ENCODE data around the gene CARD11. TPM values are rescaled to one million over a fixed set of nuclear protein-coding genes. Genes with fewer than 3 reads are reported as not detected.
A peak's percentile ranks its signal among the peaks of the same experiment; 100 is the strongest.

The CARD11 gene
- total RNA-seq, 2 experiments from 2014 or later = 98.3 to 103 TPM

DNA sequence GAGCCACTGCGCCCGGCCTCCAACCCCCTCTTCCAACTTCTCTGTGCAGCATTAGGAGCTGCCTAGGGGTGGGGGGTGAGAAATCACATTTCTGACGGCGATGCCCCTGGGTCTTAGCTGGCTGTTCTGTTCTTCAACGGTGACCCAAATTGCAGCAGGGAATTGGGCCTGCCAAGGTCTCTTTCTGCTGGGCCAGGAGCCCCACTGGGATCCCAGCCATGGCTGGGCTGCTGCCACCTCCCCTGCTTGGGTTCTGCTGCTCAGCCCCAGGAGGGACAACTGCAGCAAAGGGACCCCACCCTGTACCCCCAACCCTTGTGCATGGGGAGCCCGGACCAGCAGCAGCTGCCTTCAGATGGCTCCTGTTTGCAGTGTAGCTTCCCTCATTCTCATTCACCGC is 155.9 kb downstream of the CARD11 start:
- intact Hi-C loops (cut with micrococcal nuclease) = no loop called here
- H3K4me3 Mint-ChIP-seq = no peak overlapping the region
- POLR2A ChIA-PET = interaction anchor here (1.2 kb wide), 1 partner anchor 16 kb away, joined by 3 read pairs; no protein-coding TSS in a partner anchor
- no peaks in the 10 kb centered on the region for H3K27me3 Mint-ChIP-seq
- CTCF ChIA-PET = interaction anchor here (0.8 to 5.4 kb wide), 16 partner anchors 8 to 512 kb away, joined by 3 to 20 read pairs (median 4); no protein-coding TSS in a partner anchor
- no peak overlapping the region for H3K27ac Mint-ChIP-seq
- ATAC-seq (no peak), DNase-seq (no peak)
- no peaks in the 10 kb centered on the region for H3K9me3 Mint-ChIP-seq
- TF ChIP-seq, protein P1, sequence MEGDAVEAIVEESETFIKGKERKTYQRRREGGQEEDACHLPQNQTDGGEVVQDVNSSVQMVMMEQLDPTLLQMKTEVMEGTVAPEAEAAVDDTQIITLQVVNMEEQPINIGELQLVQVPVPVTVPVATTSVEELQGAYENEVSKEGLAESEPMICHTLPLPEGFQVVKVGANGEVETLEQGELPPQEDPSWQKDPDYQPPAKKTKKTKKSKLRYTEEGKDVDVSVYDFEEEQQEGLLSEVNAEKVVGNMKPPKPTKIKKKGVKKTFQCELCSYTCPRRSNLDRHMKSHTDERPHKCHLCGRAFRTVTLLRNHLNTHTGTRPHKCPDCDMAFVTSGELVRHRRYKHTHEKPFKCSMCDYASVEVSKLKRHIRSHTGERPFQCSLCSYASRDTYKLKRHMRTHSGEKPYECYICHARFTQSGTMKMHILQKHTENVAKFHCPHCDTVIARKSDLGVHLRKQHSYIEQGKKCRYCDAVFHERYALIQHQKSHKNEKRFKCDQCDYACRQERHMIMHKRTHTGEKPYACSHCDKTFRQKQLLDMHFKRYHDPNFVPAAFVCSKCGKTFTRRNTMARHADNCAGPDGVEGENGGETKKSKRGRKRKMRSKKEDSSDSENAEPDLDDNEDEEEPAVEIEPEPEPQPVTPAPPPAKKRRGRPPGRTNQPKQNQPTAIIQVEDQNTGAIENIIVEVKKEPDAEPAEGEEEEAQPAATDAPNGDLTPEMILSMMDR (IDR thresholded peaks at IDR 0.05) = no peak
- peaks cover 8% of the 10 kb centered on the region for H3K4me1 Mint-ChIP-seq (ENCODE audit: low read depth)
- no peaks in the 10 kb centered on the region for H3K36me3 Mint-ChIP-seq (ENCODE audit: low read depth)

DNA sequence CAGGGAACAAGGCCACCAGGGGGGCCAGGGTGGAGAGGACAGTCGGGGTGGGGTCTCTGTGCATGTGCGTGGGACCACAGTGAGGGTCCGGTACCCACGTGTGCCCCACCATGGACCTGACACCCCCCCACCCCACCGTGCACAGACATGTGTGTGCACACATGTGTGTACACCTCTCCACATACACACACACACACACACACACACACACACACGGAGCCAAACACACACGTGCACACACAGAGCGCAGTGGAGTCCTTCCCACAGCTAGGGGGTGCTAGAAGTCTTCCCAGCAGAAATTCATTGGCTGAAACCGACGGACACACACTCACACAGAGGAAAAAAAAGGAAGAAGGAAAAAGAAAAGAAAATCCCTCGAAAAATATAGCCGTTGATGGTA is 156.8 kb downstream of the CARD11 start:
- intact Hi-C loops (cut with micrococcal nuclease) = no loop called here
- H3K27me3 Mint-ChIP-seq = no peaks in the 10 kb centered on the region

DNA sequence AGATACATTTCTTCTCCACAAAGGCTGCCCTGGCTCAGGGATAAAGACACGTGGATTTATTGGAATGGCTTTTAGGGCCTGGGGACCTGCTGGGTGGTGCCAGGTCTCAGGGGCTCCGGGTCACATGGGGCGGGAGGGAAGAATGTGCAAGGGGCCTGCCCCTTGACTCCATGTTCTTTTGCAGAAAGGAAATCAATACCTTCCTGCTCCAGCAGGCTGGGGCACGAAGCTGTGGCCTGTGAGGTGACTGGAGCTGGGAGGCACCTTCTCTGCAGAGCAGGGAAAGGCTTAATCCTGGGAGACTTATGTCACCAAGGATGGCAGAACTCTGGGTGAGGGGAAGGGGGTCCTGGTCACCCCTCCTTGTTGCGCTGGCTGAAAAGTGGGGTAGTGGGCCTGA is 157.3 kb downstream of the CARD11 start:
- CTCF ChIA-PET = interaction anchor here (0.7 to 5.4 kb wide), 10 partner anchors 12 to 314 kb away, joined by 3 to 20 read pairs (median 4); no protein-coding TSS in a partner anchor
- intact Hi-C loops (cut with micrococcal nuclease) = no loop called here
- no peak for DNase-seq
- TF ChIP-seq, protein P1 (IDR thresholded peaks at IDR 0.05) = no peak
- Mint-ChIP-seq H3K9me3 (no peaks in the 10 kb centered on the region), H3K27ac (no peak overlapping the region), H3K36me3 (ENCODE audit: low read depth) (no peaks in the 10 kb centered on the region), H3K27me3 (no peaks in the 10 kb centered on the region), H3K4me1 (ENCODE audit: low read depth) (peaks cover 3% of the 10 kb centered on the region), H3K4me3 (no peak overlapping the region)
- no peak for ATAC-seq
- POLR2A ChIA-PET = no interaction called here

More for the DNA sequence above, 156.8 kb downstream of the CARD11 start:
- Mint-ChIP-seq H3K9me3 (no peaks in the 10 kb centered on the region), H3K27ac (no peak overlapping the region), H3K4me3 (no peak overlapping the region), H3K4me1 (ENCODE audit: low read depth) (peaks cover 3% of the 10 kb centered on the region), H3K36me3 (ENCODE audit: low read depth) (no peaks in the 10 kb centered on the region)
- ChIA-PET CTCF (interaction anchor here (0.7 to 5.4 kb wide), 15 partner anchors 8 to 314 kb away, joined by 3 to 20 read pairs (median 4); no protein-coding TSS in a partner anchor), POLR2A (no interaction called here)
- TF ChIP-seq, protein P1 (IDR thresholded peaks at IDR 0.05) = peak; percentile 76
- ATAC-seq (peak; percentile 92), DNase-seq (peak; percentile 73)

DNA sequence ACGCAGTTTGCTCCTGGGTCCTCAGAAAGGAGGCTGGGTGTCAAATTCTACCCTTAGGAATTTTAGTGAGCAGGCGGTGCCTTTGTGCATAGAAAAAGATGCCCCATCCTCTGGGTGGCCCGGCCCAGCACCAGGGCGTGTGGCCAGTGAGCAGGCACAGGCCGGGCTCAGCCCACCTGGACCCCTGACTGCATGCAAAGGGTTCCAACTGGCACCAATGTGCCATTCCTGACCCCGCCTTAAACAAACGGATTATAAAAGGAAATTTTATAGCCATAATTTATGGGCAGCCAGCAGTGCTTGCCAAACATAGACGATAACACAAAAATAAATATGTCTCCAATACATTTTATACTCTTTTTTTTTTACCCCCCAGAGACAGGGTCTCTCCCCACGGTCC is 159.5 kb downstream of the CARD11 start:
- ATAC-seq (no peak), DNase-seq (no peak)
- H3K27me3 Mint-ChIP-seq = no peaks in the 10 kb centered on the region
- peaks cover 1% of the 10 kb centered on the region for H3K9me3 Mint-ChIP-seq
- TF ChIP-seq, protein P1 (IDR thresholded peaks at IDR 0.05) = no peak
- H3K4me1 Mint-ChIP-seq (ENCODE audit: low read depth) = peaks cover 9% of the 10 kb centered on the region
- POLR2A ChIA-PET = no interaction called here
- H3K36me3 Mint-ChIP-seq (ENCODE audit: low read depth) = no peaks in the 10 kb centered on the region
- CTCF ChIA-PET = interaction anchor here (0.9 kb wide), 1 partner anchor 18 kb away, joined by 4 read pairs; no protein-coding TSS in a partner anchor
- no peak overlapping the region for H3K27ac Mint-ChIP-seq
- no peak overlapping the region for H3K4me3 Mint-ChIP-seq
- intact Hi-C loops (cut with micrococcal nuclease) = no loop called here

DNA sequence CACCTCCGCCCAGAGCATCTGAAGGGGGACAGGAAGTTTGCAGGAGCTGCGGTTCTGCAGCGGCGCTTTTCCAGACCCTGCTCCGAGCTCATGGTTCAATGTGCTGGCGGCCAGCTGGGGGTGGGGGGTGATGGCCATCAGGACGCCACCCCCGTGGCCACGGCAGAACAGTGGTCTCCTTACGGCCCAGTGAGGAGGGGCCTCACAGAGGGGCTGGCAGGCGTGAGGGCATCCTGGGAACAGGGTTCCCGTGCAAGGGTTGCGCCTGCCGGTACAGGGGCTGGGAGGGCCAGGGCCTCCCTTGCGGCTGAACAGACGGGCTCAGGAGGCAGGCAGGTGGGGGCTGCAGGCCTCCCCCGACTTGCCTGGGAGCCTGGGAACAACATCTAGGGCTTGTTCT is 160.6 kb downstream of the CARD11 start:
- H3K27ac Mint-ChIP-seq = no peak overlapping the region
- ChIA-PET CTCF (interaction anchor here (0.6 kb wide), 1 partner anchor 272 kb away, joined by 5 read pairs; no protein-coding TSS in a partner anchor), POLR2A (interaction anchor here (1.2 kb wide), 1 partner anchor 159 kb away, joined by 3 read pairs; no protein-coding TSS in a partner anchor)
- intact Hi-C loops (cut with micrococcal nuclease) = no loop called here
- H3K36me3 Mint-ChIP-seq (ENCODE audit: low read depth) = no peaks in the 10 kb centered on the region
- TF ChIP-seq, protein P1 (IDR thresholded peaks at IDR 0.05) = no peak
- H3K27me3 Mint-ChIP-seq = no peaks in the 10 kb centered on the region
- peaks cover 19% of the 10 kb centered on the region for H3K4me1 Mint-ChIP-seq (ENCODE audit: low read depth)
- peaks cover 1% of the 10 kb centered on the region for H3K9me3 Mint-ChIP-seq
- ATAC-seq (no peak), DNase-seq (no peak)
- no peak overlapping the region for H3K4me3 Mint-ChIP-seq
